ENCODE measurements around the gene AP5B1. TPM values are rescaled to one million over a fixed set of nuclear protein-coding genes. Genes with fewer than 3 reads are reported as not detected.
A peak's percentile ranks its signal among the peaks of the same experiment; 100 is the strongest.

Gene AP5B1
- total RNA-seq, 2 experiments from 2014 or later: 30.9 to 31.1 TPM

DNA sequence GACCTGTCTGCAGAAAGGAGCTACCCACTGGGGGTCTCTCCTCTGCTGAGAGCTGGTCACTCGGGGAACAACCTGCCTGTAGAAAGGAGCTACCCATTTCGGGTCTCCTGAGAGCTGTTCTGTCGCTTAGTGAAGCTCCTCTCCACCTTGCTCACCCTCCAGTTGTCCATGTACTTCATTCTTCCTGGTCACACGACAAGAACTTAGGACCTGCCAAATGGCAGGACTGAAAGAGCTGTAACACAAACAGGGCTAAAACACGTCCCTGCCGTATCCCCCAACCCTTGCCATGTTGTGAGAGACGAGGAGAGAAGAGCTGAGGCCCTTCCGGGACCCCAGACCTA, 36.1 kb downstream of the AP5B1 start:
- Mint-ChIP-seq H3K27me3 (peaks cover 16% of the 10 kb centered on the region), H3K27ac (no peak overlapping the region), H3K9me3 (no peaks in the 10 kb centered on the region), H3K4me1 (ENCODE audit: low read depth) (no peaks in the 10 kb centered on the region), H3K36me3 (ENCODE audit: low read depth) (no peaks in the 10 kb centered on the region), H3K4me3 (no peak overlapping the region)
- ChIA-PET CTCF (interaction anchor here (0.5 to 2.2 kb wide), 8 partner anchors 16 to 142 kb away, joined by 3 to 10 read pairs (median 4); no protein-coding TSS in a partner anchor), POLR2A (no interaction called here)
- no peak for DNase-seq
- intact Hi-C loops (cut with micrococcal nuclease): no loop called here
- TF ChIP-seq CTCF (IDR thresholded peaks at IDR 0.05): no peak
- ATAC-seq: no peak

DNA sequence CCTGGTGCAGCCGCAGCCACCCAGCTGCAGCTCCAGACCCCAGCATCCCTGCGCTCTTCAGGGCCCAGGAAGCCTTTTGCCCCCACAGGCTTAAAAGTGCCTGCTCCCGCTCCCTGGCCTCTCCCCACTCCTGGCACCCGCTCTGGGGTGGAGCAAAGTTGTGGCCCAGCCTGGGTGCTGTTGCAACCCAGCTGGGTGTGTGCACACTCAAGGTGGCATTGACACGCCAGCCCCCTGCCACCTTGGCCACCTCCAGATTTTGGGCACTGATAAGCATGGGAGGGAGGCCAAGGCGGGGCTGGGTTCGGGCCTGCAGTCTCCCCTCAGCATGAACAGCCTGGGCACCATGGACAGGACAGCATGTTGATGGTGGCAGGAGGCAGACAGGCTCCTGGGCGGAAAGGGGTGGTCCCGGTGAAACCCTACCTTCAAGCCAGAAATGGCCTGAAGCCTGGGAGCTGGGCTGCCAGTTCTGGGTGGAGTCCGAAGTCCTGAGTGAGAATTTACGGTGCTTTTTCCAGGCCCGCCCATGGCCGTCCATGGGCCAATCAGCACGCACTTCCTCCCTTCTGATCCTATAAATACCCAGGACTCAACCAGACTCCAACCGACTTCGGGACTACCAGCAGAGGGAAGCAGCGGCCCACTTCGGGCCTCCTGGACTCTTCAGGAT, 36.6 kb downstream of the AP5B1 start:
- intact Hi-C loops (cut with micrococcal nuclease): no loop called here
- DNase-seq: peak; percentile 39
- peak; percentile 56 for ATAC-seq
- no peak for TF ChIP-seq CTCF (IDR thresholded peaks at IDR 0.05)
- Mint-ChIP-seq H3K4me3 (no peak overlapping the region), H3K36me3 (ENCODE audit: low read depth) (no peaks in the 10 kb centered on the region), H3K27ac (no peak overlapping the region), H3K4me1 (ENCODE audit: low read depth) (no peaks in the 10 kb centered on the region), H3K9me3 (no peaks in the 10 kb centered on the region), H3K27me3 (peaks cover 12% of the 10 kb centered on the region)
- ChIA-PET CTCF (interaction anchor here (0.6 to 2.2 kb wide), 9 partner anchors 17 to 213 kb away, joined by 3 to 10 read pairs (median 4); no protein-coding TSS in a partner anchor), POLR2A (no interaction called here)

DNA sequence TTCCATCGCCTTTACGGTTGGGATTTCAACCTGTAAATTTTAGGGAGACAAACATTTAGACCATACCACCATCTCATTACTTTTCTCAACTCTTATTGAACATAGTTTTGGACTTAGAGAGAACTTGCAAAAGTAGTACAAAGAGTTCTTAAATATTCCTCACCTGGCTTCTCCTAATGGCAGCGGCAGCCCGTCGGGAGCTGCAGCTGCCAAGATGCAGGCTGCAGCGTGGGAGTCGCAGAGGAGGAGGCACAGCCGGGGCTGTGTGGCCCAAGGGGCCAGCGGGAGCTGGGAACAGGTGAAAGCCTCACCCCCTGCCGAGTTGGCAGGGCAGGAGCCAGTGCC, 37.1 kb downstream of the AP5B1 start:
- no peaks in the 10 kb centered on the region for H3K9me3 Mint-ChIP-seq
- H3K4me3 Mint-ChIP-seq: no peak overlapping the region
- CTCF ChIA-PET: interaction anchor here (0.6 to 2.2 kb wide), 3 partner anchors 27 to 214 kb away, joined by 3 to 10 read pairs (median 4); no protein-coding TSS in a partner anchor
- no peaks in the 10 kb centered on the region for H3K4me1 Mint-ChIP-seq (ENCODE audit: low read depth)
- intact Hi-C loops (cut with micrococcal nuclease): no loop called here
- no peak for ATAC-seq
- POLR2A ChIA-PET: no interaction called here
- no peak for DNase-seq
- H3K27ac Mint-ChIP-seq: no peak overlapping the region
- peaks cover 12% of the 10 kb centered on the region for H3K27me3 Mint-ChIP-seq
- no peak for TF ChIP-seq CTCF (IDR thresholded peaks at IDR 0.05)
- no peaks in the 10 kb centered on the region for H3K36me3 Mint-ChIP-seq (ENCODE audit: low read depth)

DNA sequence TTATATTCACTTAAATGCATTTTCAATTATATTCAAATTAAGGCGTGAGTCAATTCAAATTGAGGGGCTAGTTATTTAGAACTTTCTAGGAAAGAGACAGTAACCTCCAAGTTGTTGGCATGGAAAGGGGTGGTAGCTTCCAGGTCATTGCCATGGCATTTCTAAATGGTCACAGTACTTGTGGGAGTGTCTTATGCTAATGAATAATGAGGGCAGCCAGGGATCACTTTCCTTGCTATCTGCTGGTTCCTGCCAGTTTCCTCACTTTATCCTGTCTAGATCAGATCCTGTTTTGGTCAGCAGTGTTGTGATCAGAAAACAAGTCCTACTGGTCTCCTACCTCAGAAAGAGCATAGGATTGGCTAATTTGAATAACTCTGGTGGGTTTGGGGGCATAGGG, 38.4 kb downstream of the AP5B1 start:
- CTCF ChIA-PET: no interaction called here
- Mint-ChIP-seq H3K4me1 (ENCODE audit: low read depth) (no peaks in the 10 kb centered on the region), H3K9me3 (no peaks in the 10 kb centered on the region), H3K4me3 (no peak overlapping the region), H3K27ac (no peak overlapping the region), H3K27me3 (peaks cover 21% of the 10 kb centered on the region), H3K36me3 (ENCODE audit: low read depth) (no peaks in the 10 kb centered on the region)
- ATAC-seq (no peak), DNase-seq (no peak)
- intact Hi-C loops (cut with micrococcal nuclease): no loop called here
- no peak for TF ChIP-seq CTCF (IDR thresholded peaks at IDR 0.05)
- POLR2A ChIA-PET: no interaction called here

DNA sequence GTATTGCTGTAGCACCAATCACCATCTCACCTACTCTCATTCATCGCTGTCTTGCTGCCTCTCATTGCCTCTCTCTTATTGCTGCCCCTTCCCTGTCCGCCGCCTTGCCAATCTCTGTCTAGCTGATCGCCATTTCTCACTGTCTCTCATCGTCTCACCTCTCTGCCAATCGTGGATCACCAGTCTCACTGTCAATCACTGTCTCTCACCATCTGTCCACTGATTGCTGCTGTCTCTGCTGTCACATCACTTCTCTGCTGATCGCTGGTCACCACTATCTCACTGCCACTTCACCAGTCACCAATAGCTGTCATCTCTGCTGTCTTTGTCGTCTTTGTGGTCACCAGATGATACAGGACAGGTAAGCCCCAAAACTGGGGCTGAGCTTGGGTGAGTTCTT, 39.6 kb downstream of the AP5B1 start:
- H3K27me3 Mint-ChIP-seq: peaks cover 24% of the 10 kb centered on the region
- H3K9me3 Mint-ChIP-seq: peaks cover 4% of the 10 kb centered on the region
- H3K36me3 Mint-ChIP-seq (ENCODE audit: low read depth): no peaks in the 10 kb centered on the region
- ChIA-PET POLR2A (no interaction called here), CTCF (interaction anchor here (1.2 to 1.5 kb wide), 2 partner anchors 30 to 77 kb away, joined by 3 to 5 read pairs; no protein-coding TSS in a partner anchor)
- no peaks in the 10 kb centered on the region for H3K4me1 Mint-ChIP-seq (ENCODE audit: low read depth)
- no peak for ATAC-seq
- H3K27ac Mint-ChIP-seq: no peak overlapping the region
- H3K4me3 Mint-ChIP-seq: no peak overlapping the region
- intact Hi-C loops (cut with micrococcal nuclease): no loop called here
- TF ChIP-seq CTCF (IDR thresholded peaks at IDR 0.05): no peak
- no peak for DNase-seq
